LoVo (cell line): ENCODE measurements around the gene NME9.
"Not testable (repeated sequence)": the region's sequence is repeated elsewhere in the genome, so short reads cannot be mapped to it uniquely, and the experiment has no call there.

Experiments used
- DNase-seq: peaks from one replicate; pipeline ENCODE4 v3.0.0-alpha.2; 2016; ENCODE audit warnings: low spot score

Gene NME9

GRCh38 chr3:138329127-138329983 is at the start of gene NME9:
TSS of gene NME9 (minus strand) at chr3:138329851. CDS start at chr3:138329335, 516 bp downstream.
- DNase-seq: peak; percentile 89

GRCh38 chr3:138378990-138379389 is 49.3 kb upstream of the NME9 start:
- DNase-seq: no peak

GRCh38 chr3:138378331-138378730 is 48.7 kb upstream of the NME9 start:
- DNase-seq: no peak

GRCh38 chr3:138377804-138378203 is 48.2 kb upstream of the NME9 start:
- no peak for DNase-seq

GRCh38 chr3:138377212-138377611 is 47.6 kb upstream of the NME9 start:
- DNase-seq: not testable (repeated sequence)

- DNase-seq: no peak
These were observed 47.0 kb upstream of the NME9 start for GRCh38 chr3:138376663-138377062.

GRCh38 chr3:138375447-138375846 is 45.8 kb upstream of the NME9 start:
- no peak for DNase-seq

GRCh38 chr3:138374573-138375134 is 45.0 kb upstream of the NME9 start:
- DNase-seq: no peak

GRCh38 chr3:138373736-138374094 is 44.1 kb upstream of the NME9 start:
- DNase-seq: no peak

- no peak for DNase-seq
These were observed 43.6 kb upstream of the NME9 start for GRCh38 chr3:138373087-138373735.

- DNase-seq: no peak
These were observed 41.7 kb upstream of the NME9 start for GRCh38 chr3:138371070-138371965.

GRCh38 chr3:138370321-138370720 is 40.7 kb upstream of the NME9 start:
- no peak for DNase-seq

- DNase-seq: no peak
These were observed 39.7 kb upstream of the NME9 start for GRCh38 chr3:138369151-138369900.

GRCh38 chr3:138367911-138368310 is 38.3 kb upstream of the NME9 start:
- no peak for DNase-seq

GRCh38 chr3:138367326-138367850 is 37.7 kb upstream of the NME9 start:
- no peak for DNase-seq

- no peak for DNase-seq
These were observed 36.5 kb upstream of the NME9 start for GRCh38 chr3:138366006-138366759.

- DNase-seq: no peak
These were observed 35.6 kb upstream of the NME9 start for GRCh38 chr3:138365253-138365555.

- DNase-seq: no peak
These were observed 35.0 kb upstream of the NME9 start for GRCh38 chr3:138364356-138365252.

GRCh38 chr3:138363322-138363721 is 33.7 kb upstream of the NME9 start:
- DNase-seq: no peak

- DNase-seq: no peak
These were observed 32.9 kb upstream of the NME9 start for GRCh38 chr3:138362538-138362937.
